ENCODE results near the gene MACROH2A1.

The MACROH2A1 gene

GRCh38 chr5:135322744-135323143 lies 76.3 kb downstream of the MACROH2A1 start:
- Histone ChIP-seq H3K27ac (ENCODE audit: low read length) (no peak overlapping the region), H3K9me3 (ENCODE audit: control insufficient read depth in 2 of 2, low read length in 2 of 2) (no peaks in the 10 kb centered on the region), H3K27me3 (ENCODE audit: control insufficient read depth in 1 of 2, insufficient read depth in 2 of 2, low read length in 2 of 2) (no peaks in the 10 kb centered on the region), H3K4me1 (ENCODE audit: control insufficient read depth, insufficient read depth, low read length) (no peaks in the 10 kb centered on the region), H3K36me3 (ENCODE audit: control insufficient read depth in 2 of 2, insufficient read depth in 2 of 2, low read length in 2 of 2) (no peaks in the 10 kb centered on the region), H3K9ac (ENCODE audit: low read length in 2 of 2) (no peak overlapping the region), H3K4me3 (ENCODE audit: low read length in 2 of 2) (no peak overlapping the region)

- Histone ChIP-seq H3K4me1 (ENCODE audit: control insufficient read depth, insufficient read depth, low read length) (no peaks in the 10 kb centered on the region), H3K27ac (ENCODE audit: low read length) (no peak overlapping the region), H3K27me3 (ENCODE audit: control insufficient read depth in 1 of 2, insufficient read depth in 2 of 2, low read length in 2 of 2) (no peaks in the 10 kb centered on the region), H3K9ac (ENCODE audit: low read length in 2 of 2) (no peak overlapping the region), H3K9me3 (ENCODE audit: control insufficient read depth in 2 of 2, low read length in 2 of 2) (no peaks in the 10 kb centered on the region), H3K4me3 (ENCODE audit: low read length in 2 of 2) (no peak overlapping the region), H3K36me3 (ENCODE audit: control insufficient read depth in 2 of 2, insufficient read depth in 2 of 2, low read length in 2 of 2) (no peaks in the 10 kb centered on the region)
Measured at GRCh38 chr5:135322271-135322670, 76.8 kb downstream of the MACROH2A1 start.

GRCh38 chr5:135320718-135321484 lies 78.1 kb downstream of the MACROH2A1 start:
- Histone ChIP-seq H3K9ac (ENCODE audit: low read length in 2 of 2) (no peak overlapping the region), H3K4me1 (ENCODE audit: control insufficient read depth, insufficient read depth, low read length) (no peaks in the 10 kb centered on the region), H3K4me3 (ENCODE audit: low read length in 2 of 2) (no peak overlapping the region), H3K9me3 (ENCODE audit: control insufficient read depth in 2 of 2, low read length in 2 of 2) (no peaks in the 10 kb centered on the region), H3K27me3 (ENCODE audit: control insufficient read depth in 1 of 2, insufficient read depth in 2 of 2, low read length in 2 of 2) (no peaks in the 10 kb centered on the region), H3K27ac (ENCODE audit: low read length) (no peak overlapping the region), H3K36me3 (ENCODE audit: control insufficient read depth in 2 of 2, insufficient read depth in 2 of 2, low read length in 2 of 2) (no peaks in the 10 kb centered on the region)

- Histone ChIP-seq H3K27ac (ENCODE audit: low read length) (no peak overlapping the region), H3K9me3 (ENCODE audit: control insufficient read depth in 2 of 2, low read length in 2 of 2) (no peaks in the 10 kb centered on the region), H3K27me3 (ENCODE audit: control insufficient read depth in 1 of 2, insufficient read depth in 2 of 2, low read length in 2 of 2) (no peaks in the 10 kb centered on the region), H3K4me3 (ENCODE audit: low read length in 2 of 2) (no peak overlapping the region), H3K36me3 (ENCODE audit: control insufficient read depth in 2 of 2, insufficient read depth in 2 of 2, low read length in 2 of 2) (no peaks in the 10 kb centered on the region), H3K9ac (ENCODE audit: low read length in 2 of 2) (no peak overlapping the region), H3K4me1 (ENCODE audit: control insufficient read depth, insufficient read depth, low read length) (no peaks in the 10 kb centered on the region)
Measured at GRCh38 chr5:135319928-135320606, 79.0 kb downstream of the MACROH2A1 start.

GRCh38 chr5:135319458-135319857 lies 79.6 kb downstream of the MACROH2A1 start:
- H3K9me3 ChIP-seq (ENCODE audit: control insufficient read depth in 2 of 2, low read length in 2 of 2): no peaks in the 10 kb centered on the region
- H3K27me3 ChIP-seq (ENCODE audit: control insufficient read depth in 1 of 2, insufficient read depth in 2 of 2, low read length in 2 of 2): no peaks in the 10 kb centered on the region
- H3K27ac ChIP-seq (ENCODE audit: low read length): no peak overlapping the region
- no peaks in the 10 kb centered on the region for H3K4me1 ChIP-seq (ENCODE audit: control insufficient read depth, insufficient read depth, low read length)
- no peak overlapping the region for H3K4me3 ChIP-seq (ENCODE audit: low read length in 2 of 2)
- H3K9ac ChIP-seq (ENCODE audit: low read length in 2 of 2): no peak overlapping the region
- no peaks in the 10 kb centered on the region for H3K36me3 ChIP-seq (ENCODE audit: control insufficient read depth in 2 of 2, insufficient read depth in 2 of 2, low read length in 2 of 2)

GRCh38 chr5:135318924-135319323 lies 80.1 kb downstream of the MACROH2A1 start:
- H3K27ac ChIP-seq (ENCODE audit: low read length): no peak overlapping the region
- no peak overlapping the region for H3K4me3 ChIP-seq (ENCODE audit: low read length in 2 of 2)
- no peaks in the 10 kb centered on the region for H3K27me3 ChIP-seq (ENCODE audit: control insufficient read depth in 1 of 2, insufficient read depth in 2 of 2, low read length in 2 of 2)
- no peaks in the 10 kb centered on the region for H3K4me1 ChIP-seq (ENCODE audit: control insufficient read depth, insufficient read depth, low read length)
- H3K9ac ChIP-seq (ENCODE audit: low read length in 2 of 2): no peak overlapping the region
- H3K36me3 ChIP-seq (ENCODE audit: control insufficient read depth in 2 of 2, insufficient read depth in 2 of 2, low read length in 2 of 2): no peaks in the 10 kb centered on the region
- H3K9me3 ChIP-seq (ENCODE audit: control insufficient read depth in 2 of 2, low read length in 2 of 2): no peaks in the 10 kb centered on the region

GRCh38 chr5:135318037-135318436 lies 81.0 kb downstream of the MACROH2A1 start:
- Histone ChIP-seq H3K27ac (ENCODE audit: low read length) (no peak overlapping the region), H3K27me3 (ENCODE audit: control insufficient read depth in 1 of 2, insufficient read depth in 2 of 2, low read length in 2 of 2) (no peaks in the 10 kb centered on the region), H3K4me1 (ENCODE audit: control insufficient read depth, insufficient read depth, low read length) (no peaks in the 10 kb centered on the region), H3K9me3 (ENCODE audit: control insufficient read depth in 2 of 2, low read length in 2 of 2) (no peaks in the 10 kb centered on the region), H3K9ac (ENCODE audit: low read length in 2 of 2) (no peak overlapping the region), H3K4me3 (ENCODE audit: low read length in 2 of 2) (no peak overlapping the region), H3K36me3 (ENCODE audit: control insufficient read depth in 2 of 2, insufficient read depth in 2 of 2, low read length in 2 of 2) (no peaks in the 10 kb centered on the region)

GRCh38 chr5:135317286-135317685 lies 81.7 kb downstream of the MACROH2A1 start:
- no peaks in the 10 kb centered on the region for H3K4me1 ChIP-seq (ENCODE audit: control insufficient read depth, insufficient read depth, low read length)
- H3K4me3 ChIP-seq (ENCODE audit: low read length in 2 of 2): no peak overlapping the region
- H3K36me3 ChIP-seq (ENCODE audit: control insufficient read depth in 2 of 2, insufficient read depth in 2 of 2, low read length in 2 of 2): no peaks in the 10 kb centered on the region
- H3K9ac ChIP-seq (ENCODE audit: low read length in 2 of 2): no peak overlapping the region
- no peaks in the 10 kb centered on the region for H3K9me3 ChIP-seq (ENCODE audit: control insufficient read depth in 2 of 2, low read length in 2 of 2)
- no peaks in the 10 kb centered on the region for H3K27me3 ChIP-seq (ENCODE audit: control insufficient read depth in 1 of 2, insufficient read depth in 2 of 2, low read length in 2 of 2)
- no peak overlapping the region for H3K27ac ChIP-seq (ENCODE audit: low read length)

- Histone ChIP-seq H3K9me3 (ENCODE audit: control insufficient read depth in 2 of 2, low read length in 2 of 2) (no peaks in the 10 kb centered on the region), H3K27ac (ENCODE audit: low read length) (no peak overlapping the region), H3K4me1 (ENCODE audit: control insufficient read depth, insufficient read depth, low read length) (no peaks in the 10 kb centered on the region), H3K4me3 (ENCODE audit: low read length in 2 of 2) (no peak overlapping the region), H3K36me3 (ENCODE audit: control insufficient read depth in 2 of 2, insufficient read depth in 2 of 2, low read length in 2 of 2) (no peaks in the 10 kb centered on the region), H3K9ac (ENCODE audit: low read length in 2 of 2) (no peak overlapping the region), H3K27me3 (ENCODE audit: control insufficient read depth in 1 of 2, insufficient read depth in 2 of 2, low read length in 2 of 2) (no peaks in the 10 kb centered on the region)
Measured at GRCh38 chr5:135315386-135315785, 83.6 kb downstream of the MACROH2A1 start.

- Histone ChIP-seq H3K36me3 (ENCODE audit: control insufficient read depth in 2 of 2, insufficient read depth in 2 of 2, low read length in 2 of 2) (no peaks in the 10 kb centered on the region), H3K4me1 (ENCODE audit: control insufficient read depth, insufficient read depth, low read length) (no peaks in the 10 kb centered on the region), H3K9me3 (ENCODE audit: control insufficient read depth in 2 of 2, low read length in 2 of 2) (no peaks in the 10 kb centered on the region), H3K9ac (ENCODE audit: low read length in 2 of 2) (no peak overlapping the region), H3K4me3 (ENCODE audit: low read length in 2 of 2) (no peak overlapping the region), H3K27me3 (ENCODE audit: control insufficient read depth in 1 of 2, insufficient read depth in 2 of 2, low read length in 2 of 2) (no peaks in the 10 kb centered on the region), H3K27ac (ENCODE audit: low read length) (no peak overlapping the region)
Measured at GRCh38 chr5:135313946-135314345, 85.1 kb downstream of the MACROH2A1 start.

GRCh38 chr5:135313405-135313804 lies 85.6 kb downstream of the MACROH2A1 start:
- Histone ChIP-seq H3K9ac (ENCODE audit: low read length in 2 of 2) (no peak overlapping the region), H3K36me3 (ENCODE audit: control insufficient read depth in 2 of 2, insufficient read depth in 2 of 2, low read length in 2 of 2) (no peaks in the 10 kb centered on the region), H3K27ac (ENCODE audit: low read length) (no peak overlapping the region), H3K4me3 (ENCODE audit: low read length in 2 of 2) (no peak overlapping the region), H3K4me1 (ENCODE audit: control insufficient read depth, insufficient read depth, low read length) (no peaks in the 10 kb centered on the region), H3K27me3 (ENCODE audit: control insufficient read depth in 1 of 2, insufficient read depth in 2 of 2, low read length in 2 of 2) (no peaks in the 10 kb centered on the region), H3K9me3 (ENCODE audit: control insufficient read depth in 2 of 2, low read length in 2 of 2) (no peaks in the 10 kb centered on the region)
